Testis (tissue), 3 donors: ENCODE measurements around the gene ESRRA. TPM values are rescaled to one million over a fixed set of nuclear protein-coding genes. Genes with fewer than 3 reads are reported as not detected.

Source experiments
- DNase-seq: peaks from one replicate; pipeline ENCODE4 v3.0.0-alpha.2; 2019
- H3K27ac ChIP-seq, 2 donors: fragments of 200-600 bp; sonication (generic); one replicate each; pipeline ENCODE4 v1.5.1; 2019
- H3K27me3 ChIP-seq: fragments of 200-600 bp; sonication (generic); one replicate; pipeline ENCODE4 v1.5.1; 2019
- H3K36me3 ChIP-seq: fragments of 200-600 bp; sonication (generic); one replicate; pipeline ENCODE4 v1.5.1; 2017; ENCODE audit warnings: low read depth; ENCODE audit errors: missing control alignments
- H3K4me1 ChIP-seq: fragments of 200-600 bp; sonication (generic); one replicate; pipeline ENCODE4 v1.5.1; 2019
- H3K4me3 ChIP-seq, 2 donors: fragments of 200-600 bp; sonication (generic); one replicate each; pipeline ENCODE4 v1.5.1; 2017 to 2019
- H3K9me3 ChIP-seq: fragments of 200-600 bp; sonication (generic); one replicate; pipeline ENCODE4 v1.5.1; 2017
- CTCF ChIP-seq, 3 experiments: fragments of 450-650 bp in 2 of 3; fragments of 200-600 bp in 1 of 3; sonication (generic) in 1 of 3; IDR thresholded peaks; one replicate each; pipeline ENCODE4 v1.5.1; 2016 to 2019; ENCODE audit warnings: antibody characterized with exemption in 3 of 3, mild to moderate bottlenecking in 2 of 3, moderate library complexity in 1 of 3
- POLR2A ChIP-seq: fragments of 450-650 bp; IDR thresholded peaks from one replicate; pipeline ENCODE4 v1.6.1; 2017; ENCODE audit warnings: antibody characterized with exemption, mild to moderate bottlenecking, moderate library complexity
- WGBS, 2 donors: methylation state at CpG; one replicate each; pipeline ENCODE4 v1.1.5; 2018; 5-methylcytosine and 5-hydroxymethylcytosine counted together
- intact Hi-C: fragments of 100-400 bp; cut with DNase I; formaldehyde crosslinking; loops from one replicate; pipeline ENCODE4 v1.15.1; 2023; ENCODE audit warnings: low total_unique reads
- polyA plus RNA-seq: library from polyadenylated mRNA; stranded (reverse); fragments of 350-450 nt; fragmentation: Illumina TruSeq; extraction: RNeasy Lipid Tissue Mini Kit (QIAGEN cat#74804); gene quantifications from one replicate; pipeline ENCODE4 v1.2.3, GENCODE V29; 2014; ENCODE audit warnings: low read depth, low replicate concordance; ENCODE audit not compliant: insufficient read depth
- total RNA-seq, 2 donors: library from RNA; depleted of rRNA; stranded (reverse); fragments of >200 nt; gene quantifications; one replicate each; pipeline ENCODE4 v1.2.3, GENCODE V29; 2016

The ESRRA gene
- total and polyA plus RNA-seq, 3 donors from 2014 or later = 13.7 to 22.0 (median 19.3) TPM

- intact Hi-C loops = no loop called here
- no peaks in the 10 kb centered on the region for H3K9me3 ChIP-seq
- H3K4me3 ChIP-seq = no peak overlapping the region
- no peak for DNase-seq
- H3K4me1 ChIP-seq = peaks cover 7% of the 10 kb centered on the region
- H3K27ac ChIP-seq = no peak overlapping the region
- WGBS, 2 donors = 89 to 93% methylated on average over 7 to 11 of the region's 11 CpGs
- TF ChIP-seq CTCF (IDR thresholded peaks at IDR 0.05) (no peak), POLR2A (no peak)
- no peaks in the 10 kb centered on the region for H3K27me3 ChIP-seq
- H3K36me3 ChIP-seq = no peaks in the 10 kb centered on the region
Observed at GRCh38 chr11:64349404-64349803, 44.1 kb downstream of the ESRRA start.

- no peak overlapping the region for H3K4me3 ChIP-seq
- intact Hi-C loops = no loop called here
- peaks cover 17% of the 10 kb centered on the region for H3K4me1 ChIP-seq
- DNase-seq = no peak
- no peaks in the 10 kb centered on the region for H3K27me3 ChIP-seq
- WGBS, 2 donors = 90 to 97% methylated on average over 10 to 18 of the region's 18 CpGs
- no peaks in the 10 kb centered on the region for H3K9me3 ChIP-seq
- no peak overlapping the region for H3K27ac ChIP-seq
- TF ChIP-seq POLR2A (no peak), CTCF (IDR thresholded peaks at IDR 0.05) (no peak)
- no peaks in the 10 kb centered on the region for H3K36me3 ChIP-seq
Observed at GRCh38 chr11:64351136-64351631, 45.9 kb downstream of the ESRRA start.

- DNase-seq = no peak
- H3K27ac ChIP-seq = no peak overlapping the region
- H3K27me3 ChIP-seq = no peaks in the 10 kb centered on the region
- peaks cover 17% of the 10 kb centered on the region for H3K4me1 ChIP-seq
- H3K9me3 ChIP-seq = no peaks in the 10 kb centered on the region
- no peak overlapping the region for H3K4me3 ChIP-seq
- no peak for TF ChIP-seq CTCF (IDR thresholded peaks at IDR 0.05)
- no peak for TF ChIP-seq POLR2A
- intact Hi-C loops = no loop called here
- 92 to 93% methylated on average over 12 to 33 of the region's 33 CpGs for WGBS, 2 donors
- no peaks in the 10 kb centered on the region for H3K36me3 ChIP-seq
Observed at GRCh38 chr11:64352099-64352994, 47.0 kb downstream of the ESRRA start.

DNA sequence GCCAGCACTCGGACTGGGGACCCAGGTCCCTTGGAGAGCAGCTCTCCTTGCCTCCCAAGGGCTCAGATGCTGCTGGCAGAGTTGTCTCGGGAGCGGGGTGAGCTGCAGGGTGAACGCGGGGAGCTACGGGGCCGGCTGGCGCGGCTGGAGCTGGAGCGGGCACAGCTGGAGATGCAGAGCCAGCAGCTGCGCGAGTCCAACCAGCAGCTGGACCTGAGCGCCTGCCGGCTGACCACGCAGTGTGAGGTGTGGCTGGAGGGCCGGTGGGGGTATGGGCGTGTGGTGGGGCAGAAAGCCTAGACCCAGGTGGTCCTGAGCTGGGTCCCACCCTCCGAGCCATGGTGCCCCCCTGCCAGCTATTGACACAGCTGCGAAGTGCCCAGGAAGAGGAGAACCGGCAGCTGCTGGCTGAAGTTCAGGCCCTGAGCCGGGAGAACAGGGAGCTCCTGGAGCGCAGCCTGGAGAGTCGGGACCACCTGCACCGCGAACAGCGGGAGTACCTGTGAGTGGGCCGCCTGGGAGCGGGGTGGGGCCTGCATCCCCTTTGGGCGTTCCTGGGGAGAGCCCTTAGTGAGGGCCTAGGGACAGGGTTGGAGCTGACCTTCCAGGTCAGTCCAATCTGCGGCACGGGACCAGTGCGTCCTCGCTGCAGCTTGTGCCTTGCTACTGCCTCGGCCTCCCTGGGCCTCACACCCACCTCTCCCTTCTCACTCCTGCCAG is 47.8 kb downstream of the ESRRA start:
- 71 to 90% methylated on average over 2 to 34 of the region's 34 CpGs for WGBS, 2 donors
- no peaks in the 10 kb centered on the region for H3K36me3 ChIP-seq
- H3K27me3 ChIP-seq = no peaks in the 10 kb centered on the region
- H3K4me3 ChIP-seq = no peak overlapping the region
- no peaks in the 10 kb centered on the region for H3K9me3 ChIP-seq
- no peak overlapping the region for H3K27ac ChIP-seq
- H3K4me1 ChIP-seq = peaks cover 23% of the 10 kb centered on the region
- TF ChIP-seq CTCF (IDR thresholded peaks at IDR 0.05) (no peak), POLR2A (no peak)
- no peak for DNase-seq
- intact Hi-C loops = no loop called here
